Bone marrow (tissue), 2 donors: Measurements from ENCODE around the gene NECTIN1.

Experiments
- DNase-seq, 2 donors: peaks; one replicate each; lab custom pipeline; 2025; lab: John Stamatoyannopoulos, UW

Gene NECTIN1

GRCh38 chr11:119671561-119672015 is 57.4 kb downstream of the NECTIN1 start:
- no peak for DNase-seq

- DNase-seq, result no peak
Observed at GRCh38 chr11:119671051-119671450, 57.9 kb downstream of the NECTIN1 start.

GRCh38 chr11:119669487-119669886 is 59.5 kb downstream of the NECTIN1 start:
- DNase-seq, result no peak

GRCh38 chr11:119668676-119669075 is 60.3 kb downstream of the NECTIN1 start:
- no peak for DNase-seq

- peak in 1 of 2 donors; percentile 53 for DNase-seq
Observed at GRCh38 chr11:119666463-119667131, 62.4 kb downstream of the NECTIN1 start.

- DNase-seq, result no peak
Observed at GRCh38 chr11:119666061-119666460, 62.9 kb downstream of the NECTIN1 start.

GRCh38 chr11:119664701-119665420 is 64.1 kb downstream of the NECTIN1 start:
- no peak for DNase-seq

- DNase-seq, result no peak
Observed at GRCh38 chr11:119664063-119664572, 64.9 kb downstream of the NECTIN1 start.

- no peak for DNase-seq
Observed at GRCh38 chr11:119663279-119663678, 65.7 kb downstream of the NECTIN1 start.

GRCh38 chr11:119661226-119661625 is 67.8 kb downstream of the NECTIN1 start:
- no peak for DNase-seq

- DNase-seq, result no peak
Observed at GRCh38 chr11:119659971-119660723, 68.9 kb downstream of the NECTIN1 start.

- no peak for DNase-seq
Observed at GRCh38 chr11:119652907-119653659, 75.9 kb downstream of the NECTIN1 start.

- no peak for DNase-seq
Observed at GRCh38 chr11:119651802-119652584, 77.0 kb downstream of the NECTIN1 start.

- DNase-seq, result no peak
Observed at GRCh38 chr11:119650251-119650650, 78.7 kb downstream of the NECTIN1 start.

GRCh38 chr11:119647254-119647653 is 81.7 kb downstream of the NECTIN1 start:
- DNase-seq, result no peak

- DNase-seq, result no peak
Observed at GRCh38 chr11:119645018-119645417, 84.0 kb downstream of the NECTIN1 start.

GRCh38 chr11:119644502-119644901 is 84.5 kb downstream of the NECTIN1 start:
- no peak for DNase-seq

- no peak for DNase-seq
Observed at GRCh38 chr11:119643876-119644225, 85.1 kb downstream of the NECTIN1 start.

GRCh38 chr11:119643212-119643875 is 85.7 kb downstream of the NECTIN1 start:
- DNase-seq, result no peak

- DNase-seq, result peak; percentile 3 to 12
Observed at GRCh38 chr11:119641983-119642745, 86.8 kb downstream of the NECTIN1 start.
